Lung (tissue), 16 donors: ENCODE data around the gene SPOCK3. TPM values are rescaled to one million over a fixed set of nuclear protein-coding genes. Genes with fewer than 3 reads are reported as not detected.
"Not testable (repeated sequence)": the region's sequence is repeated elsewhere in the genome, so short reads cannot be mapped to it uniquely, and the experiment has no call there.

Experiments used
- ATAC-seq: fragments of 200-7000 bp; cut with Tn5 transposase; one replicate; pipeline ENCODE4 v1.9.1; 2020; ENCODE audit warnings: moderate number of reproducible peaks; ENCODE audit not compliant: insufficient read depth, low FRiP score
- DNase-seq, 3 donors: peaks; one replicate each; pipeline ENCODE4 v3.0.0-alpha.2; 2013 to 2017
- H3K27ac ChIP-seq, 2 donors: one replicate each; pipeline ENCODE4 v1.5.1; 2013; ENCODE audit warnings: mild to moderate bottlenecking in 2 of 2, moderate library complexity in 2 of 2, control low read depth in 1 of 2, inconsistent platforms in 1 of 2, low read depth in 1 of 2, low read length in 1 of 2
- H3K27me3 ChIP-seq, 3 donors: one replicate each; pipeline ENCODE4 v1.5.1; 2013; ENCODE audit warnings: low read length in 2 of 3; ENCODE audit not compliant: control insufficient read depth in 3 of 3, insufficient read depth in 3 of 3
- H3K36me3 ChIP-seq, 4 donors: one replicate each; pipeline ENCODE4 v1.5.1; 2013; ENCODE audit warnings: low read length in 4 of 4, mild to moderate bottlenecking in 1 of 4, moderate library complexity in 1 of 4; ENCODE audit not compliant: control insufficient read depth in 4 of 4, insufficient read depth in 4 of 4
- H3K4me1 ChIP-seq, 5 donors: one replicate each; pipeline ENCODE4 v1.5.1; 2013; ENCODE audit warnings: low read length in 5 of 5, mild to moderate bottlenecking in 2 of 5, moderate library complexity in 1 of 5; ENCODE audit not compliant: control insufficient read depth in 5 of 5, insufficient read depth in 5 of 5
- H3K4me3 ChIP-seq: one replicate; pipeline ENCODE4 v1.5.1; 2013; ENCODE audit warnings: mild to moderate bottlenecking, control low read depth, moderate library complexity
- H3K9ac ChIP-seq, 2 donors: one replicate each; pipeline ENCODE4 v1.5.1; 2013; ENCODE audit warnings: low read length in 2 of 2, control low read depth in 1 of 2; ENCODE audit not compliant: insufficient read depth in 1 of 2
- H3K9me3 ChIP-seq, 4 donors: one replicate each; pipeline ENCODE4 v1.5.1; 2013; ENCODE audit warnings: low read length in 3 of 4, mild to moderate bottlenecking in 1 of 4, moderate library complexity in 1 of 4; ENCODE audit not compliant: control insufficient read depth in 4 of 4, insufficient read depth in 3 of 4
- CTCF ChIP-seq: IDR thresholded peaks from 2 replicates; pipeline ENCODE4 v1.5.1; 2012; ENCODE audit warnings: mild to moderate bottlenecking; ENCODE audit errors: control extremely low read depth, extremely low read depth
- WGBS, 2 donors: extraction: QIAGEN DNeasy Blood & Tissue Kit; methylation state at CpG; one replicate each; pipeline ENCODE4 v1.1.7; 2013; 5-methylcytosine and 5-hydroxymethylcytosine counted together
- long read RNA-seq, 5 donors: transcript quantifications; one replicate each; lab custom pipeline, GENCODE V29; 2026
- polyA plus RNA-seq, 2 donors: library from polyadenylated mRNA; stranded (reverse); fragments of 200-250 nt; gene quantifications; one replicate each; pipeline ENCODE4 v1.2.1, GENCODE V29; 2013
- total RNA-seq, 2 donors: library from RNA; depleted of rRNA in 1 of 2; stranded (reverse); fragments of >200 nt in 1 of 2; gene quantifications; one replicate each; pipeline ENCODE4 v1.2.1, GENCODE V29; 2014 to 2021
- donor health status: control.
- donor health status: control.
- donor health status: Bipolar disorder and iron deficiency.
- donor health status: healthy.
- donor health status: DM: yes; HTN: yes; CAD: no.

Gene SPOCK3
- 1 to 10 TPM in 1 of 2 donors, under 1 TPM in 1; 0.88 to 1.4 TPM for total RNA-seq
- under 1 TPM; 0.24 to 0.31 TPM for polyA plus RNA-seq
- long read RNA-seq, donor 1 = 0 reads
- long read RNA-seq, donor 2 = 0 reads
- long read RNA-seq, donor 3 = 0 reads
- long read RNA-seq, donor 4 = 0 reads
- long read RNA-seq, donor 5 = 0 reads

- peaks cover 0 to 10% (median 6%) of the 10 kb centered on the region in 5 donors for H3K4me1 ChIP-seq
- H3K9ac ChIP-seq = no peak within 1 kb of the TSS
- no peaks in the 10 kb centered on the region for H3K36me3 ChIP-seq
- no peak within 1 kb of the TSS for H3K4me3 ChIP-seq
- no peaks in the 10 kb centered on the region for H3K9me3 ChIP-seq
- WGBS, 2 donors = 0 to 1% methylated on average over 31 to 32 of the region's 32 CpGs
- ATAC-seq = peak; percentile 63
- no peak for TF ChIP-seq CTCF
- peaks cover 0 to 53% (median 49%) of the 10 kb centered on the region in 3 donors for H3K27me3 ChIP-seq
- no peak within 1 kb of the TSS for H3K27ac ChIP-seq
- peak; percentile 40 to 69 (median 55) for DNase-seq
These were observed at the start of gene SPOCK3 for GRCh38 chr4:167234316-167234881. SPOCK3 (minus strand) TSS chr4:167234494.

- Histone ChIP-seq H3K4me3 (no peak overlapping the region), H3K27ac (no peak overlapping the region), H3K36me3 (no peaks in the 10 kb centered on the region), H3K4me1 (no peaks in the 10 kb centered on the region), H3K27me3 (no peaks in the 10 kb centered on the region), H3K9me3 (peaks cover 0 to 2% (median 0%) of the 10 kb centered on the region in 4 donors), H3K9ac (no peak overlapping the region)
- ATAC-seq (no peak), DNase-seq (no peak)
- WGBS, 2 donors = 94 to 100% methylated on average over 1 of the region's 1 CpG
- no peak for TF ChIP-seq CTCF
These were observed 48.0 kb upstream of the SPOCK3 start for GRCh38 chr4:167282171-167282864.

- ATAC-seq, DNase-seq: not testable (repeated sequence)
- 91 to 93% methylated on average over 13 of the region's 13 CpGs for WGBS, 2 donors
These were observed 47.3 kb upstream of the SPOCK3 start for GRCh38 chr4:167281545-167281944.

DNA sequence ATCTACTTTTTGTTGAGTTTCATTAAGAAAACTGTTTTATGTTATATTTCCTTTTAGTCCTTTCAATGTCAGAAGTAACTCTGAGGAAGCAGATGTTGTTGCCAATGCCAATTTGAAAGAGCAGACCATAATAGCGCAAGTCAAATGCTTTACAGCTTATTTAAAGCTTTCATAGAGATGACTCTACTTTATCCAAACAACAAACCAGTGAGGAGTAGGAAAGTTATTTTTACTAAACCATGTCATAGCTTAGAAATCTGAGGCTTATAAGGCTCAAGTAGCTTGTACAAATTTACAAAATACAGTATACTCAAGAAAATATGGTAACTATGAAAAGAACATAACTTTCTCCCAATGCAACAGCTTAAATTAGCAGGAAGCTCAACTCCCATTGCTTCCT is 40.1 kb upstream of the SPOCK3 start:
- no peak for TF ChIP-seq CTCF
- no peak overlapping the region for H3K4me3 ChIP-seq
- WGBS, 2 donors = 53 to 62% methylated on average over 1 of the region's 1 CpG
- no peaks in the 10 kb centered on the region for H3K27me3 ChIP-seq
- no peaks in the 10 kb centered on the region for H3K36me3 ChIP-seq
- ATAC-seq (no peak), DNase-seq (peak in 2 of 3 donors; percentile 0 to 1)
- no peaks in the 10 kb centered on the region for H3K9me3 ChIP-seq
- no peak overlapping the region for H3K9ac ChIP-seq
- no peak overlapping the region for H3K27ac ChIP-seq
- no peaks in the 10 kb centered on the region for H3K4me1 ChIP-seq

More at GRCh38 chr4:167281545-167281944, 47.3 kb upstream of the SPOCK3 start:
- not testable (repeated sequence) for H3K9me3 ChIP-seq, H3K9ac ChIP-seq, H3K27ac ChIP-seq, H3K36me3 ChIP-seq, H3K27me3 ChIP-seq, H3K4me3 ChIP-seq, H3K4me1 ChIP-seq
